Measurements from ENCODE around the gene EIF4G2. TPM values are rescaled to one million over a fixed set of nuclear protein-coding genes. Genes with fewer than 3 reads are reported as not detected.

EIF4G2 gene
- total RNA-seq, 1 donor from 2014 or later: 567 TPM

DNA sequence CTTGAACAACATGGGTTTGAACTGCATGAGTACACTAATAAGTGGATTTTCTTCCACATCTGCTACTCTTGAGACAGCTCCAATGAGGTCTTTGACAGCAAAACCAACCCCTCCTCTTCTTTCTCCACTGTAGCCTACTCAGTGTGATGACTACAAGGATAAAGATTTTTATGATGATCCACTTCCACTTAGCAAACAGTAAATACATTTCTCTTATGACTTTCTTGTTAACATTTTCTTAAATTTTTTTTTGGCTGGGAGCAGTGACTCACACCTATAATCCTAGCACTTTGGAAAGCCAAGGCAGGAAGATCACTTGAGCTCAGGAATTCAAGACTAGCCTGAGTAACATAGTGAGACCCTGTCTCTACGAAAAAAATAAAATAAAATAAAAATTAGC is 9.9 kb upstream of the EIF4G2 start:
- ATAC-seq: no peak
- intact Hi-C loops (cut with DNase I): no loop called here
- DNase-seq (ENCODE audit: low spot score): no peak

- no peak for ATAC-seq
- intact Hi-C loops (cut with DNase I): no loop called here
Observed at GRCh38 chr11:10813945-10814344, 5.2 kb upstream of the EIF4G2 start.

GRCh38 chr11:10809373-10810160 is 841 bp upstream of the EIF4G2 start:
- intact Hi-C loops (cut with DNase I): loop anchor here (5.0 kb wide), 1 partner anchor 48 kb away; the partner anchor contains the start of gene ZBED5
- ATAC-seq (peak; percentile 41), DNase-seq (ENCODE audit: low spot score) (no peak)

More at GRCh38 chr11:10813945-10814344, 5.2 kb upstream of the EIF4G2 start:
- DNase-seq (ENCODE audit: low spot score): no peak

GRCh38 chr11:10808235-10808552 is 532 bp downstream of the EIF4G2 start:
- intact Hi-C loops (cut with DNase I): loop anchor here (5.0 kb wide), 1 partner anchor 49 kb away; the partner anchor contains the start of gene ZBED5
- ATAC-seq (no peak), DNase-seq (ENCODE audit: low spot score) (no peak)

DNA sequence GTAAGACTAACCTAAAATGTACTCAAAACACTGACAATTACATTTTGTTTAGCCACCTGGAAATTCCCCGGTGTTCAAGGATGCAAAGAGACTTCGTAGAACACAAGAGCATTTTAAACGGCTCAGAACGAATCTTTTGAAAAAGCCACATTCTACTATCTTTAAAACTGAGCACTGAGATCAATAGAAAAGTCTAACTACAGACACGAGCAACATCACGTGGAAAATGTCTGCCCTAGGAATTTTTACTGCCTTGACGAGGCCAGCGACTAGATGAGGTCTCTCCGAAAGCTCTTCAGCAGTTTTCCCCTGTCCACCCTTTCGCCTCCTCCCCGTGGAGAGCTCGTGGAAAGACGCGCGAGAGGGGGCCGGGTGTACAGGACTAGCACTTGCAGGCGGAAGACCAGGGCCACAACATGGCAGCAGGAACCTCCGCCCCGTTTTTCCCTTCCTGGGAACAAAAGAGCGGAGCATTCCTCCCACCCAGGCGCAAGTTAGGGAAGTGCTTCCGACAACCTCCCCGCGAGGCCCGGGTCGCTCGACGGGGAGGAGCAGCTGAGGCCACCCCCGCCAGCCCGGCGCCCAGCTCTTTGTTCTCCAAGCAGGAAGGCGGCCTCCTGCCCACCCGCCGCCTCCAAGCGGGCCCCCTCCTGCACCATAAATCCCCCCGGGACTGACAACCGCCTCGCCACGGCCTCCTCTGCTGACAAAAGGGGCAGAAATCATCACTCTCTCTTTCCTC is 1.1 kb downstream of the EIF4G2 start:
- DNase-seq (ENCODE audit: low spot score) (peak; percentile 82), ATAC-seq (peak; percentile 4)
- intact Hi-C loops (cut with DNase I): loop anchor here (5.0 kb wide), 1 partner anchor 50 kb away; the partner anchor contains the start of gene ZBED5

GRCh38 chr11:10806206-10806605 is 2.5 kb downstream of the EIF4G2 start:
- ATAC-seq (no peak), DNase-seq (ENCODE audit: low spot score) (no peak)
- intact Hi-C loops (cut with DNase I): loop anchor here (5.0 kb wide), 1 partner anchor 51 kb away; the partner anchor contains the start of gene ZBED5

GRCh38 chr11:10805741-10806140 is 3.0 kb downstream of the EIF4G2 start:
- intact Hi-C loops (cut with DNase I): loop anchor here (5.0 kb wide), 1 partner anchor 52 kb away; the partner anchor contains the start of gene ZBED5
- DNase-seq (ENCODE audit: low spot score): no peak
- ATAC-seq: no peak

- DNase-seq (ENCODE audit: low spot score) (no peak), ATAC-seq (no peak)
- intact Hi-C loops (cut with DNase I): no loop called here
Observed at GRCh38 chr11:10803676-10804075, 5.0 kb downstream of the EIF4G2 start.

- ATAC-seq (no peak), DNase-seq (ENCODE audit: low spot score) (no peak)
- intact Hi-C loops (cut with DNase I): no loop called here
Observed at GRCh38 chr11:10800292-10800691, 8.4 kb downstream of the EIF4G2 start.

- intact Hi-C loops (cut with DNase I): loop anchor here (10.0 kb wide), 1 partner anchor 986 kb away; no protein-coding TSS in a partner anchor
Observed at GRCh38 chr11:10798330-10798928, 10.3 kb downstream of the EIF4G2 start.

DNA sequence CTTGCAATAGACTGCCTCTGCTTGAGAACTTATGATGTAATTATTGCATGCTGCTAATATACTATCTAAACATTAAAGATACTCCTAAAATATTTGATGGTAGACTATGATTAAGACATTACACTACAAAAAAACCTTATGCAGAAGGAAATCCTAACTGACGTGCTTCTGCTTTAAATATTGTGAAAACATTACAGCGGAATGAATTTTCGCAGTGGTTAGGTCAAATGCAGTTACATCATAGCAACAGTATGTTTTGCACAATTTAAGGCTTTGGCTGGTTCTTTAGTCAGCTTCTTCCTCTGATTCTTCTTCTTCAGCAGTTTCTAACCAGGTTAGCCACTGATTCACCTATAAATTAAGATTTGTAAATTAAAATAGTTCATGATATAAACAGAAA is 11.2 kb downstream of the EIF4G2 start:
- intact Hi-C loops (cut with DNase I): loop anchor here (10.0 kb wide), 1 partner anchor 987 kb away; no protein-coding TSS in a partner anchor
- no peak for DNase-seq (ENCODE audit: low spot score)
- ATAC-seq: no peak

More at GRCh38 chr11:10798330-10798928, 10.3 kb downstream of the EIF4G2 start:
- no peak for ATAC-seq
- no peak for DNase-seq (ENCODE audit: low spot score)

- ATAC-seq: no peak
- DNase-seq (ENCODE audit: low spot score): no peak
- intact Hi-C loops (cut with DNase I): loop anchor here (10.0 kb wide), 1 partner anchor 988 kb away; no protein-coding TSS in a partner anchor
Observed at GRCh38 chr11:10797001-10797400, 11.7 kb downstream of the EIF4G2 start.

GRCh38 chr11:10796191-10796590 is 12.5 kb downstream of the EIF4G2 start:
- ATAC-seq (no peak), DNase-seq (ENCODE audit: low spot score) (no peak)
- intact Hi-C loops (cut with DNase I): loop anchor here (10.0 kb wide), 1 partner anchor 989 kb away; no protein-coding TSS in a partner anchor

GRCh38 chr11:10793470-10794255 is 15.1 kb downstream of the EIF4G2 start:
- ATAC-seq (no peak), DNase-seq (ENCODE audit: low spot score) (no peak)
- intact Hi-C loops (cut with DNase I): loop anchor here (10.0 kb wide), 1 partner anchor 991 kb away; no protein-coding TSS in a partner anchor

DNA sequence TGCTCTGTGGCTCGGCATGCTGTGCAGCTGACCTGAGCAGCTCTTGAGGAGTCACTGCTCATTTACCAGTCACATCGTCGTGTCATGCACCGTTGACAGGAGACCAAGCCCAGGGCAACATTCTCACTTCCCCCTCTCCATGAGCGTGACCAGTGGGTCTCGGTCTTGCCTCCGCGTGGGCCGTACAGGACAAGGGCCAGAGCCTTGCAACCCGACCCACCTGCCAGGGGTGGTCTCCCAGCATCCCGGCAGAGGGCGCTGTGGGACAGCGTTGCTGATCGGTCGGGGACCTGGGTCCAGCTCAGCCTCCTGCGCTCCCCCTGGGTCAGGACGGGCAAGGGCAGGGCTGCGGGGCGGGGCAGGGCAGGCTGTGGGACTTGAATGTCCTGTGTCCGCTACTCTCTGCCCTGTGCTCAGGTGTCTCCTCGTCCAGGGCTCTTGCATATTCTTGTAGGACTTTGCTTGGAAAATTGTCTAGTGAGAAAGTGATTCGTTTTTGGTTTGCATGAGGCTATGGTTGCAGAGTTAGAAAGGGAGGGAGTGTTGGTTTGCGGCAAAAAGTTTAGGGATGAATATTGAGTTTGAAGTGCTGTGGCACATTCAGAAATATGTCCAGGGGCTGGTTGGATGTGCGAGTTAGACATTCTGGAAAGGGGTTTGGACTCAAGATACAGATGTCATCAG is 16.2 kb downstream of the EIF4G2 start:
- ATAC-seq: peak; percentile 96
- intact Hi-C loops (cut with DNase I): loop anchor here (10.0 kb wide), 1 partner anchor 992 kb away; no protein-coding TSS in a partner anchor

GRCh38 chr11:10786451-10786850 is 22.3 kb downstream of the EIF4G2 start:
- ATAC-seq (no peak), DNase-seq (ENCODE audit: low spot score) (no peak)
- intact Hi-C loops (cut with DNase I): loop anchor here (10.0 kb wide), 1 partner anchor 228 kb away; no protein-coding TSS in a partner anchor

More for the DNA sequence above, 16.2 kb downstream of the EIF4G2 start:
- peak; percentile 92 for DNase-seq (ENCODE audit: low spot score)

GRCh38 chr11:10785146-10785474 is 23.6 kb downstream of the EIF4G2 start:
- no peak for DNase-seq (ENCODE audit: low spot score)
- intact Hi-C loops (cut with DNase I): loop anchor here (10.0 kb wide), 1 partner anchor 230 kb away; no protein-coding TSS in a partner anchor
- ATAC-seq: no peak
